GM12878 (cell line): ENCODE results near the gene CXXC5. TPM values are rescaled to one million over a fixed set of nuclear protein-coding genes. Genes with fewer than 3 reads are reported as not detected.

ENCODE experiments used
- RAD51 ChIP-seq: fragments of 450-650 bp; IDR thresholded peaks from 2 replicates; pipeline ENCODE4 v1.6.1; 2016; ENCODE audit warnings: moderate library complexity, mild to moderate bottlenecking, inconsistent platforms
- RFX5 ChIP-seq: IDR thresholded peaks from 2 replicates; pipeline ENCODE4 v1.6.1; 2011; ENCODE audit warnings: low read depth, low read length, improper control_type of control experiment
- ZNF24 ChIP-seq: fragments of 450-650 bp; IDR thresholded peaks from 2 replicates; pipeline ENCODE4 v1.6.1; 2017; ENCODE audit warnings: antibody characterized with exemption, mild to moderate bottlenecking
- polyA plus RNA-seq, 11 experiments: library from polyadenylated mRNA; depleted of rRNA in 4 of 11; unstranded in 6 of 11; stranded (reverse) in 5 of 11; fragments of >200 nt; fragmentation: Nextera tagmentation in 4 of 11; fragmentation: Illumina TruSeq in 1 of 11; extraction: Ambion mirVana in 4 of 11; extraction: Trizol in 1 of 11; gene quantifications; 1 replicate in 1 of 11; 2 replicates in 10 of 11; pipeline versions ENCODE4 v1.2.1 to v1.2.3, GENCODE V29; 2011 to 2016; ENCODE audit warnings: inconsistent platforms in 2 of 11, missing spikeins in 2 of 11, low read depth in 1 of 11
- total RNA-seq, 4 experiments: library from RNA; depleted of rRNA in 3 of 4; stranded (reverse); fragments of >200 nt in 3 of 4; fragmentation: Illumina TruSeq in 1 of 4; extraction: Trizol in 1 of 4; gene quantifications; 2 replicates each; pipeline versions ENCODE4 v1.2.1 to v1.2.3, GENCODE V29; 2013 to 2021
- TF ChIP-seq, protein P1 (sequence below): fragments of 450-650 bp; IDR thresholded peaks from 2 replicates; pipeline ENCODE4 v1.6.1; 2017; ENCODE audit warnings: mild to moderate bottlenecking, moderate library complexity
- TF ChIP-seq, protein P2 (sequence below): IDR thresholded peaks from 2 replicates; pipeline ENCODE4 v1.6.1; 2012; ENCODE audit warnings: improper control_type of control experiment, low read depth, low read length; ENCODE audit not compliant: insufficient replicate concordance

The CXXC5 gene
- total and polyA plus RNA-seq, 10 of the 15 experiments (the other 5 are each of a cell fraction or from before 2014, with no cell fraction given) = 1.8 to 90.8 (median 40.7) TPM

DNA sequence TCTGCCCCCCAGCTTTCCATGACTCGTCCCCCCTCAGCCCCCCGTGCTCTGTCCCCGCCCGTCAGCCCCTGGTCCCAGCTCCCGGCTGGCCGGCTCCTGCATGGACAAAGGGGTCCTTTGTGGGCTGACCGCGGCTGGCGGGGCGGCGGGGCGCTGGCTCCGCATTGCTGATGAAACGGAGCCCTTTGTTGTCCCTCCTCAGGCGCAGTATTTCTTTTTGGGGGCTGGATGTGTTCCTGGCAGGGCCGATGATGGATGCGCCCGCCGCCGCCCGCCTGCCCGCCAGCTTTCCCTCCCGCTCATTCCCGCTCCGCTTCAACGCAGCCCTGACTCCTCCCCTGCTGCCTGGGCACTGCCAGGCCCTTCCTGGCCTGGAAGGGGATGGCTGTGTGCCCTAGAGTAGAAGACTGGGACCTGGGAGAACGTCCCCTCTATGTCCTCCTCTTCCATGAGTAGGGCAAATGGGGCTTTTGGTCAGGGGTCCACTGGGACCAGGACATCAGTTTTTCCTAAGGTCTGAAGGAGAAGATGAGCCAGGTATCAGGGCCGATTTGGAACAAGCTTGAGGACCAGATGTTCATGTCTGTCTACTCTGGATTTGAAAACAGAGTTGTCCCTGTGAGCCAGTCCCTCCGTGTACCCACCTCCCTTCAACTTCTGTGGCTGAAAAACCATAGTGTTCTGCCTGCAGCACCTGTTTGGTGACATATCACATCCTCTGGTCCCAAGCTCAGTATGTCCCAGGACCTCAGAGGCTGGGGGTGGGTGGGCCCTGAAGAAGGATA is 29.0 kb downstream of the CXXC5 start (continued):
- TF ChIP-seq, protein P1, sequence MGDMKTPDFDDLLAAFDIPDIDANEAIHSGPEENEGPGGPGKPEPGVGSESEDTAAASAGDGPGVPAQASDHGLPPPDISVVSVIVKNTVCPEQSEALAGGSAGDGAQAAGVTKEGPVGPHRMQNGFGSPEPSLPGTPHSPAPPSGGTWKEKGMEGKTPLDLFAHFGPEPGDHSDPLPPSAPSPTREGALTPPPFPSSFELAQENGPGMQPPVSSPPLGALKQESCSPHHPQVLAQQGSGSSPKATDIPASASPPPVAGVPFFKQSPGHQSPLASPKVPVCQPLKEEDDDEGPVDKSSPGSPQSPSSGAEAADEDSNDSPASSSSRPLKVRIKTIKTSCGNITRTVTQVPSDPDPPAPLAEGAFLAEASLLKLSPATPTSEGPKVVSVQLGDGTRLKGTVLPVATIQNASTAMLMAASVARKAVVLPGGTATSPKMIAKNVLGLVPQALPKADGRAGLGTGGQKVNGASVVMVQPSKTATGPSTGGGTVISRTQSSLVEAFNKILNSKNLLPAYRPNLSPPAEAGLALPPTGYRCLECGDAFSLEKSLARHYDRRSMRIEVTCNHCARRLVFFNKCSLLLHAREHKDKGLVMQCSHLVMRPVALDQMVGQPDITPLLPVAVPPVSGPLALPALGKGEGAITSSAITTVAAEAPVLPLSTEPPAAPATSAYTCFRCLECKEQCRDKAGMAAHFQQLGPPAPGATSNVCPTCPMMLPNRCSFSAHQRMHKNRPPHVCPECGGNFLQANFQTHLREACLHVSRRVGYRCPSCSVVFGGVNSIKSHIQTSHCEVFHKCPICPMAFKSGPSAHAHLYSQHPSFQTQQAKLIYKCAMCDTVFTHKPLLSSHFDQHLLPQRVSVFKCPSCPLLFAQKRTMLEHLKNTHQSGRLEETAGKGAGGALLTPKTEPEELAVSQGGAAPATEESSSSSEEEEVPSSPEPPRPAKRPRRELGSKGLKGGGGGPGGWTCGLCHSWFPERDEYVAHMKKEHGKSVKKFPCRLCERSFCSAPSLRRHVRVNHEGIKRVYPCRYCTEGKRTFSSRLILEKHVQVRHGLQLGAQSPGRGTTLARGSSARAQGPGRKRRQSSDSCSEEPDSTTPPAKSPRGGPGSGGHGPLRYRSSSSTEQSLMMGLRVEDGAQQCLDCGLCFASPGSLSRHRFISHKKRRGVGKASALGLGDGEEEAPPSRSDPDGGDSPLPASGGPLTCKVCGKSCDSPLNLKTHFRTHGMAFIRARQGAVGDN = no peak
- TF ChIP-seq, protein P2, sequence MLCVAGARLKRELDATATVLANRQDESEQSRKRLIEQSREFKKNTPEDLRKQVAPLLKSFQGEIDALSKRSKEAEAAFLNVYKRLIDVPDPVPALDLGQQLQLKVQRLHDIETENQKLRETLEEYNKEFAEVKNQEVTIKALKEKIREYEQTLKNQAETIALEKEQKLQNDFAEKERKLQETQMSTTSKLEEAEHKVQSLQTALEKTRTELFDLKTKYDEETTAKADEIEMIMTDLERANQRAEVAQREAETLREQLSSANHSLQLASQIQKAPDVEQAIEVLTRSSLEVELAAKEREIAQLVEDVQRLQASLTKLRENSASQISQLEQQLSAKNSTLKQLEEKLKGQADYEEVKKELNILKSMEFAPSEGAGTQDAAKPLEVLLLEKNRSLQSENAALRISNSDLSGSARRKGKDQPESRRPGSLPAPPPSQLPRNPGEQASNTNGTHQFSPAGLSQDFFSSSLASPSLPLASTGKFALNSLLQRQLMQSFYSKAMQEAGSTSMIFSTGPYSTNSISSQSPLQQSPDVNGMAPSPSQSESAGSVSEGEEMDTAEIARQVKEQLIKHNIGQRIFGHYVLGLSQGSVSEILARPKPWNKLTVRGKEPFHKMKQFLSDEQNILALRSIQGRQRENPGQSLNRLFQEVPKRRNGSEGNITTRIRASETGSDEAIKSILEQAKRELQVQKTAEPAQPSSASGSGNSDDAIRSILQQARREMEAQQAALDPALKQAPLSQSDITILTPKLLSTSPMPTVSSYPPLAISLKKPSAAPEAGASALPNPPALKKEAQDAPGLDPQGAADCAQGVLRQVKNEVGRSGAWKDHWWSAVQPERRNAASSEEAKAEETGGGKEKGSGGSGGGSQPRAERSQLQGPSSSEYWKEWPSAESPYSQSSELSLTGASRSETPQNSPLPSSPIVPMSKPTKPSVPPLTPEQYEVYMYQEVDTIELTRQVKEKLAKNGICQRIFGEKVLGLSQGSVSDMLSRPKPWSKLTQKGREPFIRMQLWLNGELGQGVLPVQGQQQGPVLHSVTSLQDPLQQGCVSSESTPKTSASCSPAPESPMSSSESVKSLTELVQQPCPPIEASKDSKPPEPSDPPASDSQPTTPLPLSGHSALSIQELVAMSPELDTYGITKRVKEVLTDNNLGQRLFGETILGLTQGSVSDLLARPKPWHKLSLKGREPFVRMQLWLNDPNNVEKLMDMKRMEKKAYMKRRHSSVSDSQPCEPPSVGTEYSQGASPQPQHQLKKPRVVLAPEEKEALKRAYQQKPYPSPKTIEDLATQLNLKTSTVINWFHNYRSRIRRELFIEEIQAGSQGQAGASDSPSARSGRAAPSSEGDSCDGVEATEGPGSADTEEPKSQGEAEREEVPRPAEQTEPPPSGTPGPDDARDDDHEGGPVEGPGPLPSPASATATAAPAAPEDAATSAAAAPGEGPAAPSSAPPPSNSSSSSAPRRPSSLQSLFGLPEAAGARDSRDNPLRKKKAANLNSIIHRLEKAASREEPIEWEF = no peak
- TF ChIP-seq ZNF24 (no peak), RFX5 (no peak), RAD51 (no peak)
- TF ChIP-seq, all 136 proteins: peak for 0
